ENCODE data around the gene BAX. TPM values are rescaled to one million over a fixed set of nuclear protein-coding genes. Genes with fewer than 3 reads are reported as not detected.
A peak's percentile ranks its signal among the peaks of the same experiment; 100 is the strongest.

The BAX gene
- polyA plus RNA-seq, 1 of the 3 experiments (the other 2 are of a cell fraction), result 640 TPM

DNA sequence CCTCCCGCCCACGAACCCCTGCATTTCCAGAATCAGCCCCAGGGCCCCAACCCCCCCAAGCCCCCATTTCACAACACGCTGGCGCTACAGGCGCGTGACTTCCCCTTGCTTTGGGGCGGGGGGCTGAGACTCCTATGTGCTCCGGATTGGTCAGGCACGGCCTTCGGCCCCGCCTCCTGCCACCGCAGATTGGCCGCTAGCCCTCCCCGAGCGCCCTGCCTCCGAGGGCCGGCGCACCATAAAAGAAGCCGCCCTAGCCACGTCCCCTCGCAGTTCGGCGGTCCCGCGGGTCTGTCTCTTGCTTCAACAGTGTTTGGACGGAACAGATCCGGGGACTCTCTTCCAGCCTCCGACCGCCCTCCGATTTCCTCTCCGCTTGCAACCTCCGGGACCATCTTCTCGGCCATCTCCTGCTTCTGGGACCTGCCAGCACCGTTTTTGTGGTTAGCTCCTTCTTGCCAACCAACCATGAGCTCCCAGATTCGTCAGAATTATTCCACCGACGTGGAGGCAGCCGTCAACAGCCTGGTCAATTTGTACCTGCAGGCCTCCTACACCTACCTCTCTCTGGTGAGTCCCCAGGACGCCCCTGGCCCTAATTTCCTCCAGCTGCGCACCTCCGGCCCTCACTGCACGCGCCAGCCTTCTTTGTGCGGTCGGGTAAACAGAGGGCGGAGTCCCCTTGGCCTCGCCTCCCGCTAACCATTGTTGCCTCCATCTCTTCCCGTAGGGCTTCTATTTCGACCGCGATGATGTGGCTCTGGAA, 10.5 kb downstream of the BAX start, which contains the start of gene FTL:
Gene FTL (plus strand): TSS at position 270 of the 766 bp plus-strand sequence. CDS start 199 bp downstream, at position 469.
- peak within 1 kb of the TSS; percentile 70 to 77 for H3K27ac ChIP-seq (ENCODE audit: low read depth in 2 of 2, low read length in 1 of 2)
- no peak within 1 kb of the TSS for H2AFZ ChIP-seq (ENCODE audit: low read depth)
- H3K27me3 ChIP-seq (ENCODE audit: insufficient read depth), result no peaks in the 10 kb centered on the region
- POLR2A ChIA-PET, result interaction anchor here (0.9 kb wide), 1 partner anchor 28 kb away, joined by 3 read pairs; the partner anchor contains the start of genes GYS1 and RUVBL2
- peak; percentile 99 for DNase-seq
- peaks cover 18% of the 10 kb centered on the region for H4K20me1 ChIP-seq (ENCODE audit: insufficient read depth)
- peaks cover 19% of the 10 kb centered on the region for H3K79me2 ChIP-seq (ENCODE audit: insufficient read depth)
- H3K4me3 ChIP-seq (ENCODE audit: low read depth in 2 of 2, low read length in 1 of 2), result peak within 1 kb of the TSS; percentile 68 to 74
- TF ChIP-seq, protein P1, sequence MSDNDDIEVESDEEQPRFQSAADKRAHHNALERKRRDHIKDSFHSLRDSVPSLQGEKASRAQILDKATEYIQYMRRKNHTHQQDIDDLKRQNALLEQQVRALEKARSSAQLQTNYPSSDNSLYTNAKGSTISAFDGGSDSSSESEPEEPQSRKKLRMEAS (IDR thresholded peaks at IDR 0.05; ENCODE audit: low read depth), result peak; percentile 63
- TF ChIP-seq NRF1 (IDR thresholded peaks at IDR 0.05; ENCODE audit: low read depth, low read length) (peak; percentile 32; the same call in 1 of the 2 replicates), MXI1 (IDR thresholded peaks at IDR 0.05; ENCODE audit: low read depth, low read length) (no peak; the same call in 1 of the 2 replicates), POLR2AphosphoS5 (IDR thresholded peaks at IDR 0.05; ENCODE audit: low read depth, low read length) (peak; percentile 100), TCF12 (IDR thresholded peaks at IDR 0.05) (no peak), SIN3A (IDR thresholded peaks at IDR 0.05; ENCODE audit: borderline replicate concordance, low read depth, low read length) (peak; percentile 71; the same call in 1 of the 2 replicates), EP300 (IDR thresholded peaks at IDR 0.05; ENCODE audit: borderline replicate concordance in 1 of 2, low read depth in 1 of 2, low read length in 1 of 2) (0 out of 4 replicates have a peak, but pooled peaks of 1 of the 2 experiments have one; percentile 5), RFX5 (IDR thresholded peaks at IDR 0.05; ENCODE audit: low read length) (0 out of 2 replicates have a peak, but pooled peaks have one; percentile 41), YY1 (IDR thresholded peaks at IDR 0.05; ENCODE audit: low read depth) (0 out of 2 replicates have a peak, but pooled peaks have one; percentile 48), TAF1 (IDR thresholded peaks at IDR 0.05; ENCODE audit: borderline replicate concordance, low read depth, low read length) (peak; percentile 94), CHD2 (IDR thresholded peaks at IDR 0.05; ENCODE audit: low read length, partially characterized antibody) (peak; percentile 77), ELF1 (IDR thresholded peaks at IDR 0.05) (no peak), GABPA (IDR thresholded peaks at IDR 0.05; ENCODE audit: low read depth) (no peak), GATA2 (CRISPR knock-in tag; IDR thresholded peaks at IDR 0.05) (no peak)
- TF ChIP-seq, protein P2, sequence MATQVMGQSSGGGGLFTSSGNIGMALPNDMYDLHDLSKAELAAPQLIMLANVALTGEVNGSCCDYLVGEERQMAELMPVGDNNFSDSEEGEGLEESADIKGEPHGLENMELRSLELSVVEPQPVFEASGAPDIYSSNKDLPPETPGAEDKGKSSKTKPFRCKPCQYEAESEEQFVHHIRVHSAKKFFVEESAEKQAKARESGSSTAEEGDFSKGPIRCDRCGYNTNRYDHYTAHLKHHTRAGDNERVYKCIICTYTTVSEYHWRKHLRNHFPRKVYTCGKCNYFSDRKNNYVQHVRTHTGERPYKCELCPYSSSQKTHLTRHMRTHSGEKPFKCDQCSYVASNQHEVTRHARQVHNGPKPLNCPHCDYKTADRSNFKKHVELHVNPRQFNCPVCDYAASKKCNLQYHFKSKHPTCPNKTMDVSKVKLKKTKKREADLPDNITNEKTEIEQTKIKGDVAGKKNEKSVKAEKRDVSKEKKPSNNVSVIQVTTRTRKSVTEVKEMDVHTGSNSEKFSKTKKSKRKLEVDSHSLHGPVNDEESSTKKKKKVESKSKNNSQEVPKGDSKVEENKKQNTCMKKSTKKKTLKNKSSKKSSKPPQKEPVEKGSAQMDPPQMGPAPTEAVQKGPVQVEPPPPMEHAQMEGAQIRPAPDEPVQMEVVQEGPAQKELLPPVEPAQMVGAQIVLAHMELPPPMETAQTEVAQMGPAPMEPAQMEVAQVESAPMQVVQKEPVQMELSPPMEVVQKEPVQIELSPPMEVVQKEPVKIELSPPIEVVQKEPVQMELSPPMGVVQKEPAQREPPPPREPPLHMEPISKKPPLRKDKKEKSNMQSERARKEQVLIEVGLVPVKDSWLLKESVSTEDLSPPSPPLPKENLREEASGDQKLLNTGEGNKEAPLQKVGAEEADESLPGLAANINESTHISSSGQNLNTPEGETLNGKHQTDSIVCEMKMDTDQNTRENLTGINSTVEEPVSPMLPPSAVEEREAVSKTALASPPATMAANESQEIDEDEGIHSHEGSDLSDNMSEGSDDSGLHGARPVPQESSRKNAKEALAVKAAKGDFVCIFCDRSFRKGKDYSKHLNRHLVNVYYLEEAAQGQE (IDR thresholded peaks at IDR 0.05; ENCODE audit: low read depth, low read length), result peak; percentile 48; the same call in 1 of the 2 replicates
- TF ChIP-seq, protein P3, sequence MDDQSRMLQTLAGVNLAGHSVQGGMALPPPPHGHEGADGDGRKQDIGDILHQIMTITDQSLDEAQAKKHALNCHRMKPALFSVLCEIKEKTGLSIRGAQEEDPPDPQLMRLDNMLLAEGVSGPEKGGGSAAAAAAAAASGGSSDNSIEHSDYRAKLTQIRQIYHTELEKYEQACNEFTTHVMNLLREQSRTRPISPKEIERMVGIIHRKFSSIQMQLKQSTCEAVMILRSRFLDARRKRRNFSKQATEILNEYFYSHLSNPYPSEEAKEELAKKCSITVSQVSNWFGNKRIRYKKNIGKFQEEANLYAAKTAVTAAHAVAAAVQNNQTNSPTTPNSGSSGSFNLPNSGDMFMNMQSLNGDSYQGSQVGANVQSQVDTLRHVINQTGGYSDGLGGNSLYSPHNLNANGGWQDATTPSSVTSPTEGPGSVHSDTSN (IDR thresholded peaks at IDR 0.05), result peak; percentile 16; the same call in 1 of the 2 replicates
- TF ChIP-seq, protein P4, sequence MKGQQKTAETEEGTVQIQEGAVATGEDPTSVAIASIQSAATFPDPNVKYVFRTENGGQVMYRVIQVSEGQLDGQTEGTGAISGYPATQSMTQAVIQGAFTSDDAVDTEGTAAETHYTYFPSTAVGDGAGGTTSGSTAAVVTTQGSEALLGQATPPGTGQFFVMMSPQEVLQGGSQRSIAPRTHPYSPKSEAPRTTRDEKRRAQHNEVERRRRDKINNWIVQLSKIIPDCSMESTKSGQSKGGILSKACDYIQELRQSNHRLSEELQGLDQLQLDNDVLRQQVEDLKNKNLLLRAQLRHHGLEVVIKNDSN (IDR thresholded peaks at IDR 0.05; ENCODE audit: borderline replicate concordance, low read depth), result peak; percentile 52; the same call in 1 of the 2 replicates
- TF ChIP-seq, protein P5, sequence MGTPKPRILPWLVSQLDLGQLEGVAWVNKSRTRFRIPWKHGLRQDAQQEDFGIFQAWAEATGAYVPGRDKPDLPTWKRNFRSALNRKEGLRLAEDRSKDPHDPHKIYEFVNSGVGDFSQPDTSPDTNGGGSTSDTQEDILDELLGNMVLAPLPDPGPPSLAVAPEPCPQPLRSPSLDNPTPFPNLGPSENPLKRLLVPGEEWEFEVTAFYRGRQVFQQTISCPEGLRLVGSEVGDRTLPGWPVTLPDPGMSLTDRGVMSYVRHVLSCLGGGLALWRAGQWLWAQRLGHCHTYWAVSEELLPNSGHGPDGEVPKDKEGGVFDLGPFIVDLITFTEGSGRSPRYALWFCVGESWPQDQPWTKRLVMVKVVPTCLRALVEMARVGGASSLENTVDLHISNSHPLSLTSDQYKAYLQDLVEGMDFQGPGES (IDR thresholded peaks at IDR 0.05; ENCODE audit: low read depth, low read length), result peak; percentile 37; the same call in 1 of the 2 replicates
- CTCF ChIA-PET, result interaction anchor here (1.4 to 3.9 kb wide), 4 partner anchors 28 to 177 kb away, joined by 6 to 12 read pairs (median 8); partner anchors contain the start of genes GYS1 and RUVBL2
- no peaks in the 10 kb centered on the region for H3K9me2 ChIP-seq
- H3K36me3 ChIP-seq (replicated peaks in 1 of 2; ENCODE audit: control insufficient read depth in 1 of 2, insufficient read depth in 2 of 2, low read length in 1 of 2), result peaks cover 11 to 25% of the 10 kb centered on the region in 2 experiments
- 1% methylated on average over 26 of the region's 52 CpGs for WGBS (ENCODE audit: low lambda C conversion rate)
- peaks cover 17 to 26% of the 10 kb centered on the region in 2 experiments; a peak in 3 of 4 replicates for H3K4me1 ChIP-seq (ENCODE audit: control insufficient read depth in 1 of 2, insufficient read depth in 2 of 2, low read depth in 1 of 2, low read length in 1 of 2)
- H3K9me3 ChIP-seq, result no peaks in the 10 kb centered on the region
- peaks cover 55% of the 10 kb centered on the region for H3F3A ChIP-seq (replicated peaks; ENCODE audit: insufficient read depth)
- peak within 1 kb of the TSS; percentile 92 for H3K9ac ChIP-seq
- peak within 1 kb of the TSS; percentile 98 for H3K4me2 ChIP-seq

All from SK-N-SH (cell line).